Prostate gland (tissue), 2 donors: Measurements from ENCODE around the gene VAMP2.

Experiments used
- CTCF ChIP-seq, 4 experiments: fragments of 200-600 bp in 2 of 4; fragments of 450-650 bp in 2 of 4; sonication (generic) in 2 of 4; IDR thresholded peaks; 1 replicate in 3 of 4; 2 replicates in 1 of 4; pipeline ENCODE4 v1.5.1; 2016 to 2019; ENCODE audit warnings: antibody characterized with exemption in 4 of 4, mild to moderate bottlenecking in 2 of 4, moderate library complexity in 2 of 4
- POLR2A ChIP-seq: fragments of 450-650 bp; IDR thresholded peaks from one replicate; pipeline ENCODE4 v1.6.1; 2016; ENCODE audit warnings: antibody characterized with exemption, mild to moderate bottlenecking

- TF ChIP-seq POLR2A (no peak), CTCF (IDR thresholded peaks at IDR 0.05) (no peak)
Measured at GRCh38 chr17:8133399-8133798, 29.3 kb downstream of the VAMP2 start.
